ENCODE data around the gene TSPO.

TSPO gene

DNA sequence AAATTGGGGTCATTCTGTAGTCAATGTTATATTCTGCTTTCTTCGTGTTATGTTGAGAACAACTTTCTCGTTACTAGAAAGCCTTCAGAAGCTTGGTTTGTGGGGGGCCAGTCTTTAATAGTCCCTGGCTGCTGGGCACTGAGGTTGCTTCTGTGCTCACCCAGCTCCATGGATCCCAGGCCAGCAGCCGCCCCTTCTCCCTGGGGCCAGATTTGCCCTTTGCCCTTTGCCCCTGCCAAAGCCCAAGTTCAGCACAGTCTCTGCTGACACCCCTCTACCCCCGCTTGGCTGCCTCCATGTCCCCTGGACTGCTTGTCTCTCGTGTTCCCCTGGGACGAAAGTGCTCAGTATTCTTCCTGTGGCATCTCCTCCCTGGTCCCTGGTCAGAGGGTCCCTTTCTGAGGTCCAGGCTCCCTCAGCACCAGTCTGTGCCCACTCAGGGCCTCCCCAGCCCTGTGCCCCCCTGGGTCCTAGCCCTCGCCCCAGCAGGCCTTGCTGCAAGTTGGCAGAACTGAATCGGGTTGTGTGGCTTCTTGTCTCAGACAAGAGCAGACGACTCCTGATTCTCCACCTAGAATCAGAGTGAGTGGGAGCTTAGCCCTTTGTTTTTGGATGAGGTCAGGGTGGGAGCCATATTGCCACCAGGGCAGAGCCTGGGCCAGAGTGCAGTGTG, 6.7 kb downstream of the TSPO start:
- in situ Hi-C loops (cut with MboI; ENCODE audit: low sequenced_read_pairs): no loop called here

DNA sequence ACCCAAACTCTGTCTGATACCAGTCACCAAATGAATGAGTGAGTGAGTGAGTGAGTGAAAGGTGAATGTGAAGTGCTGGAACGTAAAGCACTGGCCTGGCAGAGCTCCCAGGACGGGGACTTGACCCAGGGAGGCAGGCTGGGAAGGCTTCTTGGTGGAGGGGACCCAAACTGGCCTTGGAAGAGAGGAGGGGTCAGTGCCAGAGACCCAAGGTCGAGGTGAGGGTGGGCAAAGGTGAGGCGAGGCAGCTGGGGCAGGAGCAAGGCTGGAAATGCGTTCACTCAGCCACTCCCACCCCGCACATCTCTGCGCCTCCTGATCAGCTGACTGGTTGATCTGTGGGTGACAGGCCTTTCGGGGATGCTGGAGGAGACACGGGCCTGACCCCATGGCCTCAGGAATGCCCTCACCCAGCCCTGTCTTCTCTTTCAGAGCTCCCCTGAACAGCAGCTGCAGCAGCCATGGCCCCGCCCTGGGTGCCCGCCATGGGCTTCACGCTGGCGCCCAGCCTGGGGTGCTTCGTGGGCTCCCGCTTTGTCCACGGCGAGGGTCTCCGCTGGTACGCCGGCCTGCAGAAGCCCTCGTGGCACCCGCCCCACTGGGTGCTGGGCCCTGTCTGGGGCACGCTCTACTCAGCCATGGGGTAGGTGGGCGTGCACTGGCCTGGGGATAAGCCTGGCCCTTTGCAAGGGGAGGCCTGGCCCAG, 7.6 kb downstream of the TSPO start:
- in situ Hi-C loops (cut with MboI; ENCODE audit: low sequenced_read_pairs): no loop called here

- in situ Hi-C loops (cut with MboI; ENCODE audit: low sequenced_read_pairs): no loop called here
Observed at GRCh38 chr22:43159484-43160178, 8.3 kb downstream of the TSPO start.

- in situ Hi-C loops (cut with MboI; ENCODE audit: low sequenced_read_pairs): no loop called here
Observed at GRCh38 chr22:43160497-43161126, 9.3 kb downstream of the TSPO start.

GRCh38 chr22:43162412-43163150, 11.2 kb downstream of the TSPO start:
- in situ Hi-C loops (cut with MboI; ENCODE audit: low sequenced_read_pairs): no loop called here

GRCh38 chr22:43163241-43163795, 12.0 kb downstream of the TSPO start:
- in situ Hi-C loops (cut with MboI; ENCODE audit: low sequenced_read_pairs): no loop called here

DNA sequence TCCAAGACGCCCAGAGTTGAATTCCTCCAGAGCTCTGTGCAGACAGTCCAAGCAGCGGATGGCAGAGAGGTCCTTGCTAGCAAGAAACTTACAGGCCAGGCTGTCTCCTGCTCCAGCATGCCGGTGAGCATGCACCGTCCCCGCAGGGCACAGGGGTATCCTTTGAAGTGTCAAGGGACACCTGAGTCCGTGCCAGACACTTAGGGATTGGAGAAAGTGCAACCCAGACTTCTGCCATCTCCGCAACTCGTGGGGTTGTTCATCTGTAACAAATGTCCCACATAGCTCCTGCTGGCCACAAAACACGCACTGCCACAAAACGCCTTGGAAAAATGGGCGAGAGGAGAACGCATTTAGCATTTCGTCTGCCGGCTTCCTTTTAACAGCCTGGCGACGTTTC, 13.3 kb downstream of the TSPO start:
- in situ Hi-C loops (cut with MboI; ENCODE audit: low sequenced_read_pairs): no loop called here

- in situ Hi-C loops (cut with MboI; ENCODE audit: low sequenced_read_pairs): no loop called here
Observed at GRCh38 chr22:43166132-43166930, 15.0 kb downstream of the TSPO start.

DNA sequence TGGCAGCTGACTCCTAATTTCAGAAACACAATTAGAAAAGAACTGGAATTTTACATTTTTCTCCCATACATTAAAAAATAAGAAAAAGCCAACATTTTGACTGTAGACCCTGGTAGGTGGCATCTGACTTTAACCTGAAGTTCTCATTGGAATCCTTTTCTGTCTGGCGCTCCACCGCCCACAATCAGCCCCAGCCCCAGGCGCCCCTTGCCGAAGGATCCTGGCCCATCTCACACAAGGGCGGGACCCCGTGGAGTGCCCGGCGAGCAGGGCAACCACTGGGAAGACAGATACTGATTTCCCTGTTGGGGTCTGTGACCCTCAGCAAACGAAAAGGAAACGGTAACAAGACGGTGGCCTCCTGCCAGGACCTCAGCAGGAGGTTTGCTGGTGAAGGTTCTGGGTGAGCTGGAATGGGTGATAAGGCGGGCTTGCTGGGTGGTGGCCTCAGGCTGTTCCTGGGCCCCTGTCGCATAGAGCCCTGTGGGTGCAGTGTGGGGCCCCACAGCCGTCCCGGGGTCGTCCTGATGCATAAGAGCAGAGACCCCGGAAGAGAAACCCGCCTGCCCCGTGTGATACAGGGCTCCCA, 15.7 kb downstream of the TSPO start:
- in situ Hi-C loops (cut with MboI; ENCODE audit: low sequenced_read_pairs): no loop called here

GRCh38 chr22:43168471-43169309, 17.3 kb downstream of the TSPO start:
- in situ Hi-C loops (cut with MboI; ENCODE audit: low sequenced_read_pairs): no loop called here

- in situ Hi-C loops (cut with MboI; ENCODE audit: low sequenced_read_pairs): no loop called here
Observed at GRCh38 chr22:43169310-43170130, 18.2 kb downstream of the TSPO start.

DNA sequence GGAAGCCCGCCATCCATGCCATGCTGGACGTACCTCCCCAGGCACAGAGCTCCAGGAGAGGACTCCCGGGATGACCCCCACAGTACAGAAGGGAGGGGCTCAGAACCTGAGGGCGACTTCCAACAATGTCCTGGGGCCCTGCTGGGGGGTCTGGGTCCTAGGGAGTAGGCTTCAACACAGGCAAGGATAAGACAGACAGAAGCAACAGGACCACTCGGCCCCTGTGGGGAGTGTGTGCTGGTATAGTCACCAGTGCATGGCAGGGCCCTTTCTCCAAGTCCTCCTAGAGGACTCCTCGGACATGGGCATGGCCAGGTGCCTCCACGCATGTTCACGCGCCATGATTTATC, 18.7 kb downstream of the TSPO start:
- in situ Hi-C loops (cut with MboI; ENCODE audit: low sequenced_read_pairs): no loop called here

DNA sequence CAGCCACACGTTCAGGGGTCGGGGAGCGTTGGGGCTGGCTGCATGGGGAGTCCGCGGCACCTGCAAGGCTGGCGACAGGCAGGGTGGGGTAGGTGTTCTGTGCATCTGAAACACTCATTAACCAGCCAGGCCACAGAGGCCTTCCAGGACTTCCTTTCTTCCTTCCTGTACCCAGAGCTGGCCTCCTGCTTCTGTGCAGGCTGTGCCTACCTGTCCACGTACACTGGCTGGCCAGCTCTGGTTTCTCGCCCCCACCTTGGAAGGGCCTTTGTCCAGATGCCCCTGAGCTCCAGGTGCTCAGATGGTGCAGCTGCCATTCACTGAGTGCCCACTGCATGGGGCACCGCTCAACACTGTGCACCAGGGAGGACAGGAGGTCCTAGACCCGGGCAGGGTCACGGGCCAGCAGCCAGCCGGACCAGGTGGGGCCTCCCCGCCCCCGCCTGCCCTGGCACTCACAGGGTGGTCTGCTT, 19.7 kb downstream of the TSPO start:
- in situ Hi-C loops (cut with MboI; ENCODE audit: low sequenced_read_pairs): no loop called here

- in situ Hi-C loops (cut with MboI; ENCODE audit: low sequenced_read_pairs): no loop called here
Observed at GRCh38 chr22:43171607-43172006, 20.2 kb downstream of the TSPO start.

DNA sequence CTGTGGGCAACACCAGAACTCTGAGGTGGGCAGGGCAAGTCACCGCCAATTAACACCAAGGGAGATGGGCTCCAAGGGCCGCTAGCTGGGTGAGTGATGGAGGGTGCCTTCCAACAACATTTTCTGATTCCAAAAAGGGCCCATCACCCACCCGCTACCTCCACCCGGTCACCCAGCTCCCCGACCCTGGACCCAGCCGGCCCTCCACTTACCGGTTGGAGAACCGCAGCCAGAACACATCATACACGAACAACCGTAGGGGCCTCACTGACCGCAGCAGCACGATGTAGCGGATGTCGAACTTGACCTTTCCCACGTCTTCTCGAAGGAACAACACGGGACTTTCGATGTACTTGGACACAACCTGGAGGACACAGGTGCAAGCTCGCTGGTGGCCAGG, 20.8 kb downstream of the TSPO start:
- in situ Hi-C loops (cut with MboI; ENCODE audit: low sequenced_read_pairs): no loop called here

GRCh38 chr22:43173566-43173965, 22.2 kb downstream of the TSPO start:
- in situ Hi-C loops (cut with MboI; ENCODE audit: low sequenced_read_pairs): no loop called here

DNA sequence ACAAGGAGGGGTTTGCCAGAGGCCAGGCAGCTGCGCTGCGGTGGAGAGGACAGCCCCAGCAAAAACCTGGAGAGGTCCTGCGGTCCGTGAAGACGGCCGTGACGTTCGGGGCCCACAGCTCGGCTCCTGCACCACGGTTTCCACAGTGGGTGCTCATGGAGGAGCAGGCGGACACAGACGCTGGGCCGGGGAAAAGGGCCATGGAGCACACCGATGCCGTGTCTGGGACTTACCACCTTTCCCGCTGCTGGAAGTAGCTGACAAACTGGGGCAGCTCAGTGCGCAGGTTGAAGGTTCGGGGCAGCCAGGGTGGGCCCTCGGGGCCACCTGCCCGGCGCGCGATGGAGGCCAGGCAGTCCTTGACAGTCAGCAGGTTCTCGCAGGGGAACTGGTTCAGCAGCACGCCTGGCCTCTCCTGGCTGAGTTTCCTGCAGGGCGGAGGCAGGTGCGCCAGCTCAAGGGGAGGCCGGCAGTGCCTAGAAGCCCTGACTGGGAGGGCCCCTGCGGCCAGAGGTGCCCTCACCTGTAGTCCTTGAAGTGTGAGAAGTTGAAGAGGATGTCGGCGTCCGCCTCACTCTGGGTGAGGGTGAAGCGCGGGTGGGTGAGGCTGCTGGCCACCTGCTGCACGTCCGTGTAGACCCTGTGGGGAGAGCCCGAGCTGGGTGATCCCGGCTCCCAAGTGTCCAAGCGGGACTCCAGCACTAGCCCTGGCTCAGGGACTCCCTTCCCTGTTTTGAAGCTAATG, 22.8 kb downstream of the TSPO start:
- in situ Hi-C loops (cut with MboI; ENCODE audit: low sequenced_read_pairs): no loop called here
